ENCODE measurements around the gene TMEM62.
"Not testable (repeated sequence)": the region's sequence is repeated elsewhere in the genome, so short reads cannot be mapped to it uniquely, and the experiment has no call there.

GRCh38 chr15:43167261-43167660, 33.9 kb downstream of the TMEM62 start:
- TF ChIP-seq CTCF (IDR thresholded peaks at IDR 0.05; ENCODE audit: low read depth, low read length); POLR2A (IDR thresholded peaks at IDR 0.05; ENCODE audit: extremely low read depth, insufficient read length): not testable (repeated sequence)

All from NB4 (cell line).